HG03064 (cell line): ENCODE data around the gene EPHA4.

Experiments used
- ATAC-seq: cut with Tn5 transposase; IDR thresholded peaks from one replicate; pipeline ENCODE4 v1.9.1; 2021; ENCODE audit warnings: low read depth; ENCODE audit not compliant: unreplicated experiment

The EPHA4 gene

DNA sequence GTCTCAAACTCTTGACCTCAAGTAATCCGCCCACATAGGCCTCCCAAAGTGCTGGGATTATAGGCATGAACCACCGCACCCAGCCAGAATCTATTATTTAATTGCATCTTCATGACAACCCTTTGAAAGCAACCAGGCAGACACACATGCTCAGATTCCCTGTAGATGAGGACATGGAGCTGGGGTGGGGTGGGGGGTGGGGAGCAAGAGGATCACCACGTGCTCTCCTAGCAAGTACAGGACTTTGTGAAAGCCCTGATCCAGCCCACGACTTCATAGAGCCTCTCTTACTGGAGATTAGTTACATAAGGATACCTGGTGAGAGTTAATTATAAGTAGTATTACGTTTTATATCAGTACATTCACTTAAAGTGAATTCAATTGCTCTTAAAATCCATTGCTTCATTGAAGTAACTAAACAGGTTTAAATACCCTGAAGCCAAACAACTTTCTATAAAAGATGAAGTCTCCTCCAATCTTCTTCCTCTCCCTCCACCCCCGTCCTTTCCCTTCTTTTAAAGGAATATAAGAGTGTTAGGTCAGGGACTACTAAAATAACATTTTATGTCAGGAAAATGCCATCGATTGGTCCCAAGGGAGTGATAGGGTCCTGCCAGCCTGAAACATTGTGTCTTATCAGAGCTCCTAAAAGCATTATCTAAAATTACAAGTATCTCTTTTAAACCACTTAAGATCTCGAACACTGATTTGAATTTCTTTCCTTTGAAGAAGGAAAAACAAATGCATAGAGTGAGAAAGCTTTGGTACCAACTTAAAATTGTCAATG, 123.9 kb downstream of the EPHA4 start:
- no peak for ATAC-seq

DNA sequence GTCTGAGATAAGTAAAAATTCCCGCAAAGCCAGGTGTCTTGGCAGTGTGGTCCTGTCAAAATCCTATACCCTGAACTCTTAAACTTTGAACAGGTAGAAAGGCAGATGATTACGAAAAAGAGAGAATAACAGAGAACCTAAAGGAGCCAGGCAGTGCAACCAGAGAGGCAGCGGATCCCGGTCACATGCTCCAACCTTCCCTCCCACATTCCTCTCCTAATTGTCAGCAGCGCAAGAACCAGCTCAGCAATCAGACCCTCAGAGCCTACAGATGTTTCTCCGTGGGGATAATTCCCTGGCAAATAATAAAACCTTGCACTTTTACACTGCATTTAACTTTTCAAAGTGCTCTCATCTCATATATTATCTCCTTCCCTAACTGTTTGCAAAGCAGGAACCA, 124.8 kb downstream of the EPHA4 start:
- no peak for ATAC-seq

DNA sequence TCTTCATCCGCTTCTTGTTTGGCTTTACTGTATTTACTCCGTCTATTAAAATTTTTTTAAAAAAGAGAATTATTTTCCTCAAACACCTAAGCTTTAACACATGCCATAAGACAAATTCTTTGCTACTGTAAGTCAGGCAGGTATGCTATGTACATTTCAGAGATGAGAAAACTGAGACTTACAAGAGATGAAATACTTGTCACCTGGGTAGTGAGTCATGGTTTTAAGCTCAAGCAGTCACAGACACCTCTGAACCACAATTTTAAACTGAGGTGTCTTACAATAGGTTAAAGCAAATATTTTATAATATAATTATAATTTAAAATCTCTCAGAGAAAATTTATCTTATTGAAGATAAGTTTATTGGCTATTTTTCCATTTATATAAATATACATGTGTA, 126.0 kb downstream of the EPHA4 start:
- ATAC-seq: no peak

DNA sequence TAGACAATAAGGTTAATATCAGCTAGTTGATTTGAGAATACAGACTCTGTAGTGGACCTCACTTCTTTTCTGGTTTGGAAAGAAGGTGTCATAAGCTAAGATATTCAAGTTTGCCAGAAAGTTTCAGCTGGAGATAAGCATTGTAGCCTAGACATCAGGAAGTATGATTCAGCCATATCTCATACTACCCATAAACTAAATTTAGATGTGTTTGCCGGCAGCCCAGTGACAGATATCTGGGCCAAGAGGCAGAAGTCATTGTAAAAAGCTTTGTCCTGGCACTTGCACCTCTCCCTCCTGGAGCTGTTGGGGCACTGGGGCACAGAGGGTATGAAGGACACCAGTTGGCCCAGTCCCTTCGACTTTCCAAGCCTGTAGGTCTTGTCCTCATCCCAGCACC, 128.0 kb downstream of the EPHA4 start:
- no peak for ATAC-seq

DNA sequence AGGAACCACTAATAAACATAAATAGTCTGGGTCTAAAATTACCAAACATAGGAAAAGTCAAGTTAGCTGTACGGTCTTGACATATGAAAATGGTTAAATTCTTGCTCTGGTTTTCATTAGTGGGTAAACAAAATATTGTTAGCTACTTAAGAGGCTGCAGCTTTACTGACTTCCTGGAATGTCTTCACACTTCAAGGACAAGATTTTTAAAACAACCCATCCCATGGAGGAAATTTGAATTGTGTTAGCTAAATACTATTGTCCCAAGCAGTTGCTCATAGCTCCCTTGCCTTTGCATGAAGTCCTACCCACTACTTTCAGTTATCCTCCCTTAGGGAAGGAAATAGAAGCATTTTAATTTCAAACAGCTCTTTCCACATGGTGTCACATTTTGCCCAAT, 128.5 kb downstream of the EPHA4 start:
- ATAC-seq: no peak

DNA sequence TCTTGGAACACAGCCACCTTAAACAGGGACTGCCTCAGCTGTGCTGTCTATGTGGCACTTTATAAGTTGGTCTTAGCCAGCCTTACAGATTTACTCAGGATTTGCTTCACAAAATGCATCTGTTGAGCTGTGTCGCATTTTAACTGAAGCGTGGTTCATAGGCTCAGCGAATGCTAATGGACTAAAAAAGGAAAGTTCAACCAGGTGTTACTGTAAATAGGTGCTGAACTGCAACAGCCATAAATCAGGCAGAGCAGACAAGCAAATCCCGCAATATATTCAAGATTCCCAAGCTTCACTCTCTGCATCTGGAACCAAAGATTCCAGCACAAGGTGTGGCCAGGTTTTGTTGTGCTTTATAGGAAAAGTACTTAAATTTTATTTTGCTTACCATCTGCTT, 130.0 kb downstream of the EPHA4 start:
- ATAC-seq: no peak

DNA sequence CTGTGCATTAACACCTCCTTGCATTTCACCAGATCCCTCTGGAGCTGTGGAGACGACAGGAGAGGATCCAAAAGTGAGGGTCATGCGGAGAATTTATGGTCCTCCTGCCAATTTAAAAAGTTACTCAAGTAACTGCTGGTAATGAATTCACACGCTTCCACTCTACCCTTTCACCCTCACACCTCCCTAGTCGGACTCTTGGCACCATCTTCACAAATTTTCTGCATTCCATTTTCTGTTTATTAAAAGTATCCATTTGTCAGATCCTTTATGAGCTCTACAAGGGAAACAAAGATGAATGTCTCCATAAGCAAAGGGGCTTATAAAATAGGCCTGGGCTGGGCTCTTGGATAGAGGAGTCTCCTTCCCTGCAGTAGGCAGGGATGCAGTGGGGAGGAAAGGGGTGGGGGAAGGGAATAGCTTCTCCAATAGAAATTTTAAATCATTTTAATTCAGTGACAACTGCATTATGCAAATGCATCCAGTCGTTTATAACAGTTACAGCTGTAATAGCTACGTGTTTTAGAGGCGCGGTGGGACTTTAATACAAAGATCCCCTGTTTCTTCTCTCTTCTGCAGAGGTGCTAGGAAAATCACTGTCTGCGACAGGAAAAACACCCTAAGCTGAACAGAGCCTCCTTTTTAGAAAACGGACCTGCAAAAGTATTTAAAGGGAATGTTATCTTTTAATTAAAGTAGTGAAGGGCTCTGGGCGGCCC, 132.2 kb downstream of the EPHA4 start:
- no peak for ATAC-seq

DNA sequence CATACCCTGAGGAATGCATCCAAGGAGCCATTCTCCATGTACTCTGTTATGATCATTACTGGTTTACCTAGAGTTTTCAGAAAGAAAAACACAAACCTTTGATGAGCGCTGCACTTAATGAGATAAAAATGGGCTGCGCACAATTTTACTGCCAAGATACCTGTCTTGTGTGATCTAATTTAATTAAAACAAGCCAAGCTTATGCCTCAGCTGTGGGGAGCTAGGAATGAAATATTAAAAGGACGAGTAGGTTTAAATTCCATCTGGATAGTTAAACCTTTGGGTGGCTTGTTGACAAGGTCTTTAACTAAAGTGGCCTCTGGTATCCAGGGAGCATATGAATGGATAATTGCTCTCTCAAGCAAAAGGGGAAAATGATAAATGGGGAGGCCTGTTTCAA, 135.0 kb downstream of the EPHA4 start:
- ATAC-seq: no peak

DNA sequence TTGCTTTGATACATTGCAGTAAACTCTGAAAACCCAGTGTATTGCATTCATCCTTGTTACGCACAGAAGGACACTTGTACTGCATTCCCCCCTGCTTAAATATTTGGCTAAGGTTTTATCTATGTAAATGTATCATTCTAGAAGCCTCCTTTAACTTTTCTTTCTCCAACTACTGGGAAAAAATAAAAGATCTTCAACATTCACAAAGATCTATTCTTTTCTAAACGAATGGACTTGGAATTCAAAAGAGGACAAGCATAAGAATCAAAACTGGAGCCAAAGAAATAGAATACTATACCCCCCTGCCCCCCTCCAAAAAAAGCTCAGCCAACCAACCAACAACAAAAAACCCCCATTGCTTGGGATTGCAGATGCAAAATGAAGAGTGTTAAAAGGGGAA, 136.9 kb downstream of the EPHA4 start:
- ATAC-seq: no peak

DNA sequence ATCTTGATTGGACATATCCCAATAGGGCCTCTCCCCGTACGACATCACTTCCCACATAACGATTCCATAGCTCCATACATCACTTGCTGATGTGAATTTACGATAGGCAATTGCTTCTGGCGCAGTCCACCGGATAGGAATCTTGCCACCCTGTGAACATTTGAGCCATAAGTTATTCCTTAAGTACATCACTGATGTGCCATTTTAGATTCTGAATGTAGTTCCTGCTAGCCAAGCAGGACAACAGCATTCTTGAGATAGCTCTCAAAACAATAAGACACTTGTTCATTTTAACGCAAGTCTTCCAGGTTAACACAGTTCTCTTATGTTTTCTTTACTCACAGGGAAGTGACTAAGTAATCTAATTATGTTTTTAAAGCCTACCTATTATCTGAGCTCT, 138.0 kb downstream of the EPHA4 start:
- no peak for ATAC-seq

DNA sequence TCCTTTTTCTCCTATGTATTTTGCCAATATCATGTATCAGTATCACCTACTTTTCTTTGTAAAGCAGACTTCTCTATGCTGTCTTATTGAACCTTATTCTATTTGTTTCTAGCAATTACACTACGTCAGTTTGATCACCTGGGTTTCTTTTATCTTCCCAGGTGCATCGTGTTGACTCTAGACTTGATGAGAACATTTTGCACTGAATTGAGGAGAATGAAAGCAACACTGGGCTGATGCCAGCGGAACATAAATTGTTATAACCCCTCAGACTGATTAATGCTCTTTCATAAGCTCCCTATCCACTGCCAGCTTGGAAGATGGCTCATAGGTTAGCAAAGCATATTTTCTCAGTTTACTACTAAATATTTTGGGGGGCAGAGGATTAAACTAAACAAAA, 140.6 kb downstream of the EPHA4 start:
- no peak for ATAC-seq

DNA sequence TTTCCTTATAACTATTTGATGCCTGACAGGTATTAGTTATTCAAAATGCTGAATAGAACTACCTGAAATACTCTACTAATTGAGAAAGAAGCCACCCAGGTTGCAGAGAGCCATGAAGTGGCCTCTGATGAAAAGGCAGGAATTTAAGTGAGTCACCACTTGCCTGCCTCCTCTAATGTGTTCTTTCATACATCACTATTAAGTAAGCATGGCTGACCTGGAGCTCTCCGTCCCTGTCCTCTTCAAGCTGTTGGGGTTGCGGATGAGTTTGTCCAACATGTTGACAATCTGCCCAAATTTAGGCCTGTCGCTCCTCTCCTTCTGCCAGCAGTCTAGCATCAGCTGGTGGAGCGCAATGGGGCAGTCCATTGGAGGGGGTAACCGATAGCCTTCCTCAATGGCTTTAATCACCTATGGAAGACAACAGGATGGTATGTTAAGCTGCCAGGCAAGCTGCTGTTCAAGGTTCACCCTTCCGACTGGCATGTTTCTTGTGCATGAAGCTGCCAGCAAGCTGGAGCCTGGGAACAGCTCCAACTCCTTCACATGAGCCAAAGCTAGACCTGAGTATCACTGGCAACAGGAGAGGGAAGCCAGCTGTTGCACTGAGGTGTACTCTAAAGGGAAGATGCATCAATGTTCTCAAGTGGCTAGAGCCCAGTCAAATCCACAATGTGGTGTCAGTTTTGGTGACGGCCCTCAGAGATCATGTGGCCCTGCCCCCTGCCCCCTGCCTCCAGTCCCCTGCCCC, 142.2 kb downstream of the EPHA4 start:
- no peak for ATAC-seq

DNA sequence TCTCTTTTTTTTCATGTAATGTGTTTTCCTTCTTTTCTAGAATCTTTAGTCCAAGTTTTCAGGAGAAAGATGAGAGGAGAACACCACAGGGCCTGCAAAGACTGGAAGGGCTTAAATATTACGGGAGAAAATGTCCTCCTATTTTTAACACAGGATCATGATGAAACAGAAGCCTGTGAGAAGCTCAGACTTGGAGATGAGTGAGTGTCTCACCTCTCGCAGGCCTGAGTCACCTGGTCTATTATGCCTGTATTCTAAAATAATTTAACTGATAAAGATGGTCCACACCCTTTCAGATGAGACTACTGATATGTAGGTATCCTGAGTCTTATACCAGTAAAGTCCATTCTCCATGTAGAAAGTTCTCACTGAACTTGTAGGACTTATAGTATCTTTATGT, 143.2 kb downstream of the EPHA4 start:
- ATAC-seq: no peak

DNA sequence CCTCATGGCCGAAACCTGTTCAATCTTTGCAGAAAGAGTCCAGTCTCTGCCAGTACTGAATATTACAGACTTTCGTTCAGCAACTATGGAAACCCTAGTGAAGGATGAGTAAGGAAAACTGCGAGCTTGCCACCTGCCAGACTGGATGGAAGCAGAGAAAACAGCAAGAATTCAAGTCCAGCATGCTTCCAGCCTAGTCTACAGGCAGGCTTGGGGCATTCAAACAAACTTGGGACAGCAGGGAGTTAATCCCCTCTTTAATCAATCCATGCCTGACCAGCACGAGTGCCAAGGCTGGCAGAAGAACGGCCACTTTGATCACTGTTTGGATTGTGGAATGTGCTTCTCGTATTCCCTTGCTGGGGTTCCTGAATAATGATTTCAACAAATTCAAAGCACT, 145.2 kb downstream of the EPHA4 start:
- ATAC-seq: no peak

DNA sequence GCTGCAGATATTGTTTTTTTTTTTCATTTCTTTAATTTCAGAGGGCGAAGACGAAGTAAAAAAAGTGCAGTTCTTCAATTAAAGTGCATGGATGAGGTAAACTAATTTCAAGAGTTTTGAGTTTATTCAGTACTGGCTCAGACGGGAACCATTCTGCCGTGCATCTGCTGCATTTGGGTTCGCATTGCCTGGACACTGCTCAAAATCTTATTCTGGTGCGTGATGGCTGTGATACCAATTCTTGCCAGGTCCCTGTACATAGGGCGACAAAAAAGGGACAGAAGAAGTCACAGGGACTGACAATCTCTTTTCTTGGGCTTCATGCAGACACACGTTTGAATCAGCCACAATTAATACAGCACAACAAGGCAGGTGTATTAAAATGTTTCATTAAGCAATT, 146.2 kb downstream of the EPHA4 start:
- ATAC-seq: no peak

DNA sequence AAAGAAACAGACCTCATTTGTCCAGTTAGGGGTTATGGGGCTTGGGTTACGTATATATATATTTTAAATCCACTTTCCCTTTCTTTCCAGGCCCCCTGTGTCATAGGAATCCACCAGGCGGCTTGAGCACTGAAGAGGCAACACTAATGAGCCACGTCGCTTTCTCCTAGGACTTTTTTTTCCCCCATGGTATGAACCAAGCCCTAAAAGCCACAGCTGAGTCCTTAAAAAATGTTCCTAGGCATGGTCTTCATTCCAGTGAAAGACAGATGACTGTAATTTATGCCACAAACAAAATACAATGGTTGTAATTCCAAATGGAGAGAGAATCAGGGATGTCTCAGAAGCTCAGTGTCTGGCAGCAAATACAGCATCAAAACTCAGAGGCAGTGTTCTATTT, 146.8 kb downstream of the EPHA4 start:
- no peak for ATAC-seq

DNA sequence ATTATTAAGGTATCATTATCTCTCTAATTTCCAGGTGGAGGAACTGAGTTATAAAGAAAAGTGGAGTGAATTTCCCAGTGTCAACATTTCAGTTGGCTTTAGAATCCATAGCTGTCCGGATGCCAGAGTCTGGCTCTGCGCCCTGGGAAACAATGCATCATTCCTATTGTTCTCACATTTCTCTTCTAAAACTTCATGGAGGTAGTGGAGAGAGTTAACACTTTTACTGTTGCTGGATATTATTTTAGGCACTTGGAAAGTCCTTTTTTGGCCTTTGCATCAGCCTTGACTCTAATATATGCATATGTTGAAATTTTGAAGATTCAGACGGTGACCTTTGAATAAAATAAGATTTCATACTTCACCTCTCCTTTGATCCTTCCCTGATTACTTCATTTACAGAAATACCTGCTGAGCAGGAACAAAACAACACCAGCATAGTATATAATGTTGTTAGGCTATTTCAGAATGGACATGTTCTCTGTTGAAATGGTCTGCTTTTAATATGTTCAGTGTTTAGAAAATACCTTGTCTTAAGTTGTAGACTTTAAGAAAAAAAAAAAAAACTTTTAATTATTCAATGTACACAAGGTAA, 148.8 kb downstream of the EPHA4 start:
- ATAC-seq: no peak

DNA sequence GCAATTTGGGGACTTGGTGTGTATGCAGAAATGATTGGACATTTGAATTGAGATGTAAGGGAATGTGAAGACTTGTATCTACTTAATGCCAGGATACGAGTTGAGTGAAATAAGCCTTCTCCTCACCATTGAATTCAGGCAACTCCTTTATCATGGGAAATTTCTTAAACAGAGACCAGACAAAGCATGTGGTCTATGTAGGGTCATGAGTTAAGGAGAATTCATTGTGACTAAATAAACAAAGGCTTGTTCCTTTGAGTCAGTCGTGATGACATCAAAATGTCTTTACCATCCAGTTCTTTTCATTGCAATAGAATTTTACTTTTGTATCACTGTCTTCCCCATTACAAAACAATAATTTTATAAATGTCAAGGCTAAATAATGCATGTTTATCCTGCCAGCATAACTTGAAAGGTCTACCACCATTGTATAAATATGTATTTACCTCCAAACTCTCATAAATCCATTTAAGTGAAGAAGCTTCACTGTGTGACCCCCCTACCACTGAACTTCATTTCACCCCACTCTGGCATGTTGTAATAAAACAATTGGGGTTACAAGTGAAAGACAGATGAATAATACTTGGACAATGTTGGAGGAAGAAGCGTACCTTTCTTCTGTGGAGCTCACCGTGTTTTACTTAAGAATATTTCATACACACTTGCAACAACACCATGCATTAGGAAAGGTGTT, 149.4 kb downstream of the EPHA4 start:
- ATAC-seq: no peak

DNA sequence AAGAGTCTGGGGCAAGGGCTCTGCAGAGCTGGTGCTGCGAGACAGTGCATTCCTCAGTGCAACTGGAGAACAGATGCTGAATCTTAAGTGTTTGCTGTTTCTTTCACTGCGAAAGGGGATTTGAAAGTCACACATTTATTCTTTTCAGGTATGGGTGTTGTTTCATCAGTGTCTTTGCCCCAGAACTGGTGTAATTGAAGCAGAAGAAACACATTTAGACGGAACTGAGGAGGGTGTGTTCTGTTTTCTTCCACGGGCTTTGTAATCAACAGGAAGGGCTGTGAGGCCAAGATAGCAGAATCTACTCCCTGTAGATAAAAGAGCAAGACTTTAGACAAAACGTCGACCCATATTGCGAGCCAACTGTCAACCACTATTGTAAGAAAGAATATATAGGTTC, 151.9 kb downstream of the EPHA4 start:
- ATAC-seq: no peak

DNA sequence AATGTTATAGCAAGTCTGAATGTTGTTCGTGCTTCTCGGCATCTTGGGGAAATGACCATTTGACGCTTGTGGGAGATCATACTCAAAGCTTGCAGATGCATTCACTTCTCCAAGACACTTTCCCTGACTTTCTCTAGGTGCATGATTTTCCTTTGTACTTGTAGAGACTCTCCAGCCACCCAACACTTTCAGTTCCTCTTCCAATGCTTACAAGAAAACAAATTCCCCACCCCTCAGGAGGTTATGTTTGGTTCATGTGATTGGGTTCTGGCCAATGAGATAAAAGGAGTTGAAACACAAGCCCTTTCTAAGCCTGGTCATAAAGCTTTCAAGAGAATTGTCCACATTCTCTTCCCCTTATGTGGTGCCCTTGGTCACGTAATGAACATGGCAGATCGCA, 156.3 kb downstream of the EPHA4 start:
- no peak for ATAC-seq

DNA sequence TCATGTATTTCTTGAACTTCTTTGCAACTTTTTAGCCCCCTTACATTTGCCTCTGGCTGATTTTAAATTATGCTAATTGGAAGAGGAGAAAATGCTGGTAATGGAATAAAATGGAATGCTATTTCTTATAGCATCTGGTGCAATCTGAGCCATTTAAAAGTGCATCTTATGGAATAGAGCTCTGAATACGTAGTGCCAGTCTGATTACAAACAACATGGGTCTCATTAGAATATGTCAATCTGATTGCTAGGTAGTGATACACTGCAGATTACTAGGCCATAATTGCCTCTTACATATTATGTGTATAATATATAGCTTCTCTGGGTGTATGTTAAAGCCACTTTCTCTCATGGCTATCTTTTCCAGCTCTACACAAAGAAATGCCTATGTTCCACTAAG, 159.1 kb downstream of the EPHA4 start:
- ATAC-seq: no peak
